Mucosa of descending colon (tissue), 3 donors: ENCODE results near the gene HPGDS. TPM values are rescaled to one million over a fixed set of nuclear protein-coding genes. Genes with fewer than 3 reads are reported as not detected.

Experiments used
- ATAC-seq: fragments of 200-7000 bp; cut with Tn5 transposase; one replicate; pipeline ENCODE4 v1.9.1; 2020; ENCODE audit warnings: mild to moderate bottlenecking, moderate library complexity
- DNase-seq, 3 donors: peaks; one replicate each; pipeline ENCODE4 v3.0.0-alpha.2; 2020
- H3K36me3 ChIP-seq: fragments of 200-600 bp; one replicate; pipeline ENCODE4 v1.8.0; 2021; ENCODE audit warnings: low read depth, mild to moderate bottlenecking
- H3K4me1 ChIP-seq: fragments of 200-600 bp; one replicate; pipeline ENCODE4 v1.8.0; 2021; ENCODE audit warnings: low read depth, mild to moderate bottlenecking
- H3K4me3 ChIP-seq: fragments of 200-600 bp; one replicate; pipeline ENCODE4 v1.8.0; 2021; ENCODE audit warnings: mild to moderate bottlenecking
- H3K9me3 ChIP-seq: fragments of 200-600 bp; one replicate; pipeline ENCODE4 v1.8.0; 2021; ENCODE audit warnings: mild to moderate bottlenecking
- intact Hi-C, 2 donors: fragments of 100-400 bp; cut with DNase I in 1 of 2; cut with micrococcal nuclease in 1 of 2; formaldehyde crosslinking; loops; one replicate each; pipeline versions ENCODE4 v1.11.0 to v1.11.1; 2022; cut with DNase I, micrococcal nuclease
- total RNA-seq, 3 donors: library from RNA; stranded (reverse); fragmentation: NEBNext Ultra II Directional in 2 of 3; extraction: Animal tissue kit (Norgen Biotek cat#: 25700) in 2 of 3; gene quantifications; one replicate each; pipeline versions ENCODE4 v1.2.1 to v1.2.4, GENCODE V29; 2021 to 2023
- TF ChIP-seq, protein P1 (sequence below): fragments of 200-600 bp; IDR thresholded peaks from one replicate; pipeline ENCODE4 v1.8.0; 2022; ENCODE audit warnings: antibody characterized with exemption, mild to moderate bottlenecking
- donor health status: DM: no; HTN: no; CAD: no; lungs with moderate emphysema.
- donor health status: DM: no; HTN: no; CAD: no.
- donor health status: DM: no; HTN: yes; CAD: no.

The HPGDS gene
- total RNA-seq, 3 donors from 2014 or later = 1.8 to 6.3 (median 5.4) TPM

DNA sequence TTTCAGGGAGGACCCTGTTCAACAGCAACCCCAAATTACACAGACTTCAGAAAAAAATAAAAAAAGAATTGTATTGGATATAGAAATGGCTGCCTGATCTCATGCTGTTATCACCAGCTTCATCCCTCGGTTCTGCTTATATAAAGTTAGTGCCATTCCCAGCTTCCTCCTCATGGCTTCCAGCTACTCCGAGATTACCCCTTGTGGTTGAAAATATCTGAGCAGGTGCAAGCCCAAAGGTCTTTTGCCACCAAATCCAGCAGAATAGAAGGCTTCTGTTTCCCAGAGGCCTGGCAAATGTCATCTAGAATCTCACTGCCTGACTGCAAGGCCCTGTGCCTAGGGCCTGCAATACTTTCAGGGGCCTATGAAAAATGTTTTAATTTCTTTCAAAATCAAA lies 13.8 kb upstream of the HPGDS start:
- Histone ChIP-seq H3K4me1 (no peaks in the 10 kb centered on the region), H3K4me3 (no peak overlapping the region), H3K36me3 (no peaks in the 10 kb centered on the region), H3K9me3 (no peaks in the 10 kb centered on the region)
- DNase-seq (no peak), ATAC-seq (no peak)
- intact Hi-C loops = no loop called here
- TF ChIP-seq, protein P1, sequence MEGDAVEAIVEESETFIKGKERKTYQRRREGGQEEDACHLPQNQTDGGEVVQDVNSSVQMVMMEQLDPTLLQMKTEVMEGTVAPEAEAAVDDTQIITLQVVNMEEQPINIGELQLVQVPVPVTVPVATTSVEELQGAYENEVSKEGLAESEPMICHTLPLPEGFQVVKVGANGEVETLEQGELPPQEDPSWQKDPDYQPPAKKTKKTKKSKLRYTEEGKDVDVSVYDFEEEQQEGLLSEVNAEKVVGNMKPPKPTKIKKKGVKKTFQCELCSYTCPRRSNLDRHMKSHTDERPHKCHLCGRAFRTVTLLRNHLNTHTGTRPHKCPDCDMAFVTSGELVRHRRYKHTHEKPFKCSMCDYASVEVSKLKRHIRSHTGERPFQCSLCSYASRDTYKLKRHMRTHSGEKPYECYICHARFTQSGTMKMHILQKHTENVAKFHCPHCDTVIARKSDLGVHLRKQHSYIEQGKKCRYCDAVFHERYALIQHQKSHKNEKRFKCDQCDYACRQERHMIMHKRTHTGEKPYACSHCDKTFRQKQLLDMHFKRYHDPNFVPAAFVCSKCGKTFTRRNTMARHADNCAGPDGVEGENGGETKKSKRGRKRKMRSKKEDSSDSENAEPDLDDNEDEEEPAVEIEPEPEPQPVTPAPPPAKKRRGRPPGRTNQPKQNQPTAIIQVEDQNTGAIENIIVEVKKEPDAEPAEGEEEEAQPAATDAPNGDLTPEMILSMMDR = no peak

DNA sequence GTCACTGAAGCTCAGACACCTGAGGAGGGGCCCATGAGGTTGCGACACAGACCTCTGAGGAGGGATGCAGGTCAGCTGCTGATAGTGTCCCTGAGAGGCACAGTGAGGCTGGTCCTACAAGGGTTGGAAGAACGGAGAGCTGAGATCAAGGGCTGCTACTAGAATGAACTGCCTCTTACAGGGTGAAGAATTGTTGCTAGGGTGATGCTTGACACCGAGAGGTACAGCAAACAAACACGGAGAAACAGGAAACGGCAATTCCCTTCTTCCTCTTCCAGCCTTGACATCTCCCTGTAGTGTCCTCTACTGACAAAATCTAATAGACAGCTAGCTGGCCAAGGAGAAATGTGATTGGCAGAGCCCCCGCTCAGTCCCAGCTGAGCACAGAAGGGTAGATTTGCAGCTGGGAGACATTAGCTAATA lies 11.8 kb upstream of the HPGDS start:
- Histone ChIP-seq H3K36me3 (no peaks in the 10 kb centered on the region), H3K4me1 (no peaks in the 10 kb centered on the region), H3K9me3 (no peaks in the 10 kb centered on the region), H3K4me3 (no peak overlapping the region)
- DNase-seq = no peak
- intact Hi-C loops = no loop called here
- peak; percentile 42 for ATAC-seq
- TF ChIP-seq, protein P1 = no peak

- H3K36me3 ChIP-seq = no peaks in the 10 kb centered on the region
- TF ChIP-seq, protein P1 = no peak
- no peak overlapping the region for H3K4me3 ChIP-seq
- no peaks in the 10 kb centered on the region for H3K4me1 ChIP-seq
- H3K9me3 ChIP-seq = no peaks in the 10 kb centered on the region
- intact Hi-C loops = no loop called here
- DNase-seq (no peak), ATAC-seq (no peak)
Measured at GRCh38 chr4:94352996-94353395, 10.4 kb upstream of the HPGDS start.

GRCh38 chr4:94352163-94352562 lies 9.5 kb upstream of the HPGDS start:
- TF ChIP-seq, protein P1 = no peak
- Histone ChIP-seq H3K9me3 (no peaks in the 10 kb centered on the region), H3K36me3 (no peaks in the 10 kb centered on the region), H3K4me3 (no peak overlapping the region), H3K4me1 (no peaks in the 10 kb centered on the region)
- no peak for DNase-seq
- intact Hi-C loops = no loop called here
- ATAC-seq = no peak

DNA sequence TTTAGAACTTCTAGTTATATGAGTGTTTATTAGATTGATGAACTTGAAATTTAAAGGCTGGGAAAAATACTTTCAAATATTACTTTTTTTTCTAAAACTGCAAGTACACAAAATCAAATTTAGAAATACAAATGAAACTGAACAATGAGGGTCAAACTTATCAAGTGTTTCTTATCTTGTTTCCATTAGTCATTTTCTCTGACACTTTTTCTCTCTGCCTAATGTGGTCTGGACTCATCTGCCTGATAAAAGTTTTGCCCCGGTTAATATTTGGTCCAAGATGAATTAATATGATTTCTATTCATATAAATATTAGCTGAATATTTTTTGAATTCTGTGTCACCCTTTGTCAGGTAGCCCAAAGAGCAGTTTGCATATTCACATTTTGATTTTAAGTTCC lies 8.7 kb upstream of the HPGDS start:
- intact Hi-C loops = no loop called here
- Histone ChIP-seq H3K36me3 (no peaks in the 10 kb centered on the region), H3K4me3 (no peak overlapping the region), H3K4me1 (no peaks in the 10 kb centered on the region), H3K9me3 (no peaks in the 10 kb centered on the region)
- TF ChIP-seq, protein P1 = no peak
- ATAC-seq (no peak), DNase-seq (no peak)

DNA sequence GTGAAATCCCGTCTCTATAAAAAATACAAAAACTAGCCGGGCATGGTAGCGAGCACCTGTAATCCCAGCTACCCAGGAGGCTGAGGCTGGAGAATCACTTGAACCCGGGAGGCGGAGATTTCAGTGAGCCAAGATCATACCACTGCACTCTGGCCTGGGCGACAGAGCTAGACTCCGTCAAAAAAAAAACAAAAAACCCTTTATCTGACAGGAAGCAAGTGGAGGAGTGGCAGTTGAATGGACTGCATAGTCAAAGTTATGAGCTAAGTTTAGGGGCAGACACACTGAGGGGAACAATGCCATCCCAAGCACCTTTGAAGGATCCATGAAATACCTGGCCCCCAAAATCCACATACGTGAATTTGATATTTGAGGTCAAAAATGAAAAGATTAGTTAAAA lies 7.5 kb upstream of the HPGDS start:
- intact Hi-C loops = no loop called here
- Histone ChIP-seq H3K4me3 (no peak overlapping the region), H3K4me1 (no peaks in the 10 kb centered on the region), H3K36me3 (no peaks in the 10 kb centered on the region), H3K9me3 (no peaks in the 10 kb centered on the region)
- DNase-seq = no peak
- TF ChIP-seq, protein P1 = no peak
- no peak for ATAC-seq
